GM19025 (cell line): Measurements from ENCODE around the gene DTL.

ENCODE experiments used
- ATAC-seq: cut with Tn5 transposase; IDR thresholded peaks from one replicate; pipeline ENCODE4 v1.9.1; 2021; ENCODE audit warnings: mild to moderate bottlenecking, low read depth, moderate library complexity; ENCODE audit not compliant: unreplicated experiment

The DTL gene

DNA sequence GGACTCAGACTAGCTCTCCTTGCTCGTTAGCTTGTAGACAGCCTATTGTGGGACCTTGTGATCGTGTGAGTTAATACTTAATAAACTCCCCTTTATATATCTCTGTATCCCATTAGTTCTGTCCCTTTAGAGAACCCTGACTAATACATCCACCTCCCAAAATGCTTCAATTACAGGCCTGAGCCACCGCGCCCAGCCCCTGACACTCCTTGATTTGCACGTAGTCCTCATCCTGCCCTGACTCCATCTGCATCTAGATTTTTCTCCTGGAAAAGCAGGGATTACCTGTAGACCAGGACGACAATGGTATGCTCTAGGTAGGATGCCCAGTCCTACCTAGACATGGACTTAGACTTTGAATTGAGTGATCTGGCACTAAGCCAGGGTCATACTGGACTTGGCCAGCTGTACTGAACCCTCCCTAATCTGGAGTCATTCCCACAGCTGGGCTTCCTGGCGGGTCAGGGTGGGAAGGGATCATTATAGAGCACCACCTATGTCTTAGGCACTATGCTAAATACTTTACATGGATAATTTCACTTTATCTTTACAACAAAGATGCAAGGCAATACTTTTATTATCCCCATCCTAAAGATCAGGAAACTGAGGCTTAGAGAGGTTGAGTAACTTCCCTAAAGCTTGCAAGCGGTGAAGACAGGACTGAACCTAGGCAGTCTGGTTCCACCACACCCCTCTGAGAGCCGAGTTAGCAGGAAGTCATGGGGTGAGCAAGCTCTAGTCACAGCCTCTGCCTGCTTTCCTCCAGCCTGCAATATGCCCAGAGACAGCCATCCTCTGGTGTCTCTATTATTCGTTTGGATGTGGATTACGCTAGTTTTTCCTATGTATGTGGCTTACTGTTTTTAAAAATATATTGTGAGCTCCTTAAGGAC lies 89.4 kb downstream of the DTL start:
- ATAC-seq, result no peak

DNA sequence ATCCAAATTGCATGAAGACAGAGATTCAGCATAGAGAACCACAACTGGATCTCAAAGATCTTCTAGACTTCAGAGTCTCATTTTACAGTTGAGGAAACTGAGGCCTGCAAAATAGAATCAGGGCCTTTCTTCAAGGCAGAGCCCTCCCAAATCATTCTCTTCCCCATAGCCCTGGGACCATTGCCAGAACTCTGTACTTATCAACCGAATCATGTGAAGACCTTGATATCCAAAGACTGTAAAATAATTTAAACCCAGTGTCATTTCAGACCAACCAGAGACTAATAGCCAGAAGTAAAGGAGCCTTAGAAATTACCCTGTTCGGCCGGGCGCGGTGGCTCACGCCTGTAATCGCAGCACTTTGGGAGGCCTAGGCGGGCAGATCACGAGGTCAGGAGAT lies 90.1 kb downstream of the DTL start:
- ATAC-seq, result no peak

GRCh38 chr1:212127221-212127620 lies 91.7 kb downstream of the DTL start:
- ATAC-seq, result no peak

- no peak for ATAC-seq
Measured at GRCh38 chr1:212129781-212130180, 94.2 kb downstream of the DTL start.

GRCh38 chr1:212132025-212132424 lies 96.5 kb downstream of the DTL start:
- ATAC-seq, result no peak

GRCh38 chr1:212133319-212133718 lies 97.8 kb downstream of the DTL start:
- ATAC-seq, result no peak

DNA sequence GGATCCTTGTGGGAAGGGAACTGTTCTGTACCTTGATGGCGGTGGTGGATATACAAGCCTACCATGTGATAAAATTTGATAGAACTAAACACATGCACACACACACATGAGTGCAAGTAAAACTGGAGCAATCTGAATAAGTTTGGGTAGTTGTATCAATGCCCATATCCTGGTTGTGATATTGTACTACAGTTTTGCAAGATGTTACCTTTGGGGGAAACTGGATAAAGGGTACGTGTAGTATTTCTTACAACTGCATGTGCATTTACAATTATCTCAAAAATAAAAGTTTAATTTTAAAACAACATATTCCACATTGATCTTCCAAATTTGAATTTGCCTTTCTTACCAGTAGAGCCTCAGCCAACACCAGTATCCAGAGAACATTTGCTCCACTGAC lies 99.6 kb downstream of the DTL start:
- ATAC-seq, result no peak

DNA sequence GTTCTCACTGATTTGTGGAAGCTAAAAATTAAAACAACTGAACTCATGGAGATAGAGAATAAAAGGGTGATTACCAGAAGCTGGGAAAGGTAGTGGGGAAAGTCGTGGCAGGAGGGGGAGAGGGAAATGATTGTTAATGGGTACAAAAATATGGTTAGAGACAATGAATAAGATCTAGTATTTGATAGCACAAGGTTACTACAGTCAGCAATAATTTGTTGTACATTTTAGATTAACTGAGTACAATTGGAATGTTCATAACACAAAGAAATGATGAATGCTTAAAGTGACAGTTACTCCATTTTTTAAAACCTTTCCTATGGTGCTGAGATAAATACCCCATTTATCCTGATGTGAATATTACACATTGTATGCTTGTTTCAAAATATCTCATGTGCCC lies 102.3 kb downstream of the DTL start:
- no peak for ATAC-seq

- no peak for ATAC-seq
Measured at GRCh38 chr1:212138457-212138856, 102.9 kb downstream of the DTL start.

GRCh38 chr1:212139526-212140135 lies 104.1 kb downstream of the DTL start:
- no peak for ATAC-seq

DNA sequence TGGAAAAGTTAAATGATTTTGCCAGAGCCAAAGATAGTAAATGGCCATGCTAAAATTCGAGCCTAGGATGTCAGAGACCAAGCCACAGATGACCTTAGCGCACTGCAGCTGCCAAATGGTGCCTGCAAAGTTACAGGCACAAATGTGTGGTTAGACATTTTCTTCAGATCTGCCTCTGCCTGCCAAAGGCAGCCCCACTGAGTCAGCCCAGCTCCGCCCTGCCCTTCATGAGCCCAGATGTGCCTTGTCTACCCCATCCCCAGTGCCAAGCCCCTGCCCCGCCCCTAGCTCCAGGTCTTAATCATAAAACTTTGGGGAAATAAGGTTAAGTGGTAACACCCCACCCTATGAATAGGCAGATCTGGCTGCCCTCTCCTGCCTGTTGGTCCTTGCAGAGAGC lies 105.9 kb downstream of the DTL start:
- no peak for ATAC-seq

- no peak for ATAC-seq
Measured at GRCh38 chr1:212142883-212143530, 107.5 kb downstream of the DTL start.

DNA sequence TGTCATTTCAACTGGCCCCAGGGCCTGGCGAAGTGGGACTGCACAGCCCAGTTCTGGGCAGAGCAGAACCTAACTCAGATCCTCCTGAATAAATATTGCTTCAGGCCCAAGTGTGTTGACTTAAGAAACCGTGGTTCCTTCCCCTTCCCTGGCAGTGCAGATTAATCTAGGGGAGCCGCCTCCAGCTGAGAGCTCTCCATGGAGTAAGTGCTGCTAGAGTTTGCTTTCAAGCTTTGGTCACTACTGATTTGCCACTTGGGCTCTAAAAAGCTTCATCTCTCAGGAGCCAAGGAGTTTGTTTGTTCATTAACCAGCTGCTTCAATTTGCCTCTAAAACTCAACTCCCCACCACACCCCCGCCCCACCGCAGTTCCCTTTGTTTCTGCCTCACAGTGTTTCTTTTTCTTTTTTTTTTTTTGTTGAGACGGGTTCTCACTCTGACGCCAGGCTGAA lies 112.1 kb downstream of the DTL start:
- no peak for ATAC-seq

DNA sequence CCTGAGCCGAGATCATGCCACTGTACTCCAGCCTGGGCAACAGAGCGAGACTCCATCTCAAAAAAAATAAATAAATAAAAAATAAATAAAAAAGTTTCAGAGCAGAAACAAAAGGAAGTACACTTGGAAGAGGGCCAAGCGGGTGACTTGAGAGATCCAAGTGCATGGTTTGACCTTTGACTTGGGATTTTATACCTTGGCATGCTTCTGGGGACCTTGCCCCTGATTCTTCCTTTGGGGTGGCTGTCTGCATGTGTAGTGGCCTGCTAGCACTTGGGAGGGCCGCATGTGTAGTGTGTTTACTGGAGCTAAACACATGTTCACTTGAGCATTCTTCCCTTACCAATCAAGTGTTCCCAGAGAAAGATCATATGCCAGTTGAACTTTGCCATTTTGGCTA lies 114.0 kb downstream of the DTL start:
- no peak for ATAC-seq

DNA sequence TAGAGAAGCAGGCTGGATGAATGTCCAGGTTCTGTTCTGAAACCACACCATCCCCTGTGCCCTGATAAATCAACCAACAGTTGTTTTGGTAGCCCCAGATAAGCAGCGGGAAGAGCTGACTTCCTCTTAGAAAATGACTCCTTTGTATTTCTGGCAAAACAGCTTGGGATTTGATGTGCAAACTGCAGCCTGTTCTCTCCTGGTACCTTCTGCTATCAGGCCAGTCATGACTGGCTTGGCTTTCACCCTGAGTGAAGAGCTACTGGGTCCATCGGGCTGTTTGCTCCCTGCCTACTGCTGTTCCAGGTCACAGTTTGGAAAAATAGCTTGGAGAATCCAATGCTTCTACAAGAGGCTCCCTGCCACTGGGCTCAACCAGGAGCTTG lies 116.8 kb downstream of the DTL start:
- no peak for ATAC-seq

GRCh38 chr1:212152869-212153268 lies 117.3 kb downstream of the DTL start:
- ATAC-seq, result no peak

DNA sequence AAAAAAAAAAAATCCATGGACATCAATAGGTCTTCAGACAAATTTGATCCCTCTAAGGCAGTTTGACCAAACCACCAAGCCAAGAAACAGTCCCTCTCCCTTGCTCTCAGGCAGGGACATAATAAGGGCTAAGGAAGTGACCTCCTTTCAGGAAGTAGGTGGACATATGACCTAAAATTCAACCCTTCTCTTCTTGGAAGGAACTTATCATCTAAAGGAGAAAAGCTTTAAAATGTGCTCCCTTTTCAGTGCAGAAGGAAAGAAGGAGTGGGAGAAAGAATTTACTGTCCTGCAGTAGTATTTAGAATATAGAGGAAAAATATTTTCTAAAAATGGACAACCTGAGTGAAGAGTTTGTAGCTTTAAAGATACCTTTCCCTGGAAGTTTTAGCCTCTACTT lies 118.1 kb downstream of the DTL start:
- no peak for ATAC-seq
